Glutamatergic neuron (in vitro differentiated cells): ENCODE data around the gene GALNT5. TPM values are rescaled to one million over a fixed set of nuclear protein-coding genes. Genes with fewer than 3 reads are reported as not detected.
"Not testable (repeated sequence)": the region's sequence is repeated elsewhere in the genome, so short reads cannot be mapped to it uniquely, and the experiment has no call there.

Experiments
- DNase-seq: peaks from one replicate; pipeline ENCODE4 v3.0.0; 2022
- H3K27ac Mint-ChIP-seq: one replicate; pipeline ENCODE4 v1.8.0; 2020; ENCODE audit warnings: mild to moderate bottlenecking, mixed read lengths, inconsistent platforms; ENCODE audit not compliant: unreplicated experiment
- H3K27me3 Mint-ChIP-seq: one replicate; pipeline ENCODE4 v1.8.0; 2020; ENCODE audit warnings: mild to moderate bottlenecking, moderate library complexity, mixed read lengths, inconsistent platforms; ENCODE audit not compliant: unreplicated experiment
- H3K36me3 Mint-ChIP-seq: one replicate; pipeline ENCODE4 v1.8.0; 2020; ENCODE audit warnings: mild to moderate bottlenecking, mixed read lengths, inconsistent platforms; ENCODE audit not compliant: unreplicated experiment
- H3K4me1 Mint-ChIP-seq: one replicate; pipeline ENCODE4 v1.8.0; 2020; ENCODE audit warnings: mild to moderate bottlenecking, low read depth, mixed read lengths, inconsistent platforms; ENCODE audit not compliant: unreplicated experiment
- H3K4me3 Mint-ChIP-seq: one replicate; pipeline ENCODE4 v1.8.0; 2020; ENCODE audit warnings: mild to moderate bottlenecking, mixed read lengths, inconsistent platforms; ENCODE audit not compliant: unreplicated experiment
- H3K9me3 Mint-ChIP-seq: one replicate; pipeline ENCODE4 v1.8.0; 2020; ENCODE audit warnings: mild to moderate bottlenecking, moderate library complexity, mixed read lengths, inconsistent platforms; ENCODE audit not compliant: unreplicated experiment
- CTCF ChIP-seq: fragments of 200-600 bp; sonication (generic); IDR thresholded peaks from one replicate; pipeline ENCODE4 v1.5.0; 2021; ENCODE audit not compliant: partially characterized antibody, unreplicated experiment
- total RNA-seq: library from RNA; stranded (reverse); fragmentation: NEBNext Ultra II Directional; extraction: Animal tissue kit (Norgen Biotek cat#: 25700); gene quantifications from one replicate; pipeline ENCODE4 v1.2.1, GENCODE V29; 2021; ENCODE audit not compliant: unreplicated experiment

The GALNT5 gene
- total RNA-seq, 1 donor from 2014 or later, result 0.10 TPM

GRCh38 chr2:157334797-157335196 is 77.3 kb downstream of the GALNT5 start:
- H3K27me3 Mint-ChIP-seq, result no peaks in the 10 kb centered on the region
- no peaks in the 10 kb centered on the region for H3K4me1 Mint-ChIP-seq
- H3K27ac Mint-ChIP-seq, result no peak overlapping the region
- H3K36me3 Mint-ChIP-seq, result no peaks in the 10 kb centered on the region
- H3K4me3 Mint-ChIP-seq, result no peak overlapping the region
- TF ChIP-seq CTCF, result peak; percentile 11
- DNase-seq, result no peak
- no peaks in the 10 kb centered on the region for H3K9me3 Mint-ChIP-seq

- peak; percentile 90 for TF ChIP-seq CTCF
- Mint-ChIP-seq H3K27me3 (no peaks in the 10 kb centered on the region), H3K27ac (no peak overlapping the region), H3K9me3 (peaks cover 4% of the 10 kb centered on the region), H3K36me3 (no peaks in the 10 kb centered on the region), H3K4me3 (no peak overlapping the region), H3K4me1 (no peaks in the 10 kb centered on the region)
- DNase-seq, result peak; percentile 23
These were observed 78.9 kb downstream of the GALNT5 start for GRCh38 chr2:157336137-157337010.

DNA sequence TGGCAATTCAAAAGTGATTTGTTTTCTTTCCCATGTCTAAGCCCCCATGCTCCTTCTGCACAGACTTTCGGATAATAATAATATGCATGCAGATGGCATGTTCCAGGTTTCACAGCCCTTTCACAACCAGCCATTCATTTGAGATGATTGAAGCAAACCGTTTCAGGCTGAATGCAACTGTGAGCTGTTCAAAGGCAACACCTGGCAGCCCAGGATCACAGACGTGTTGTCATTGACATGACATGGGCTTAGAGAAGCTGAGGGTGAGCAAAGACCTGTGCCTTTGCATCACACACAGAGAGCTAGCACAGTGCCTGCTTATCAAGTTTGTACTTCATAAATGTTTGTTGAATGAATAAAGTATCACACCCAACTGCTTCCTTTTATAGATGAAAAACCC is 80.5 kb downstream of the GALNT5 start:
- no peak for DNase-seq
- no peaks in the 10 kb centered on the region for H3K4me1 Mint-ChIP-seq
- TF ChIP-seq CTCF, result no peak
- no peak overlapping the region for H3K27ac Mint-ChIP-seq
- peaks cover 3% of the 10 kb centered on the region for H3K27me3 Mint-ChIP-seq
- H3K4me3 Mint-ChIP-seq, result no peak overlapping the region
- H3K9me3 Mint-ChIP-seq, result peaks cover 7% of the 10 kb centered on the region
- H3K36me3 Mint-ChIP-seq, result peaks cover 5% of the 10 kb centered on the region

GRCh38 chr2:157339965-157340655 is 82.6 kb downstream of the GALNT5 start:
- no peak overlapping the region for H3K27ac Mint-ChIP-seq
- no peaks in the 10 kb centered on the region for H3K4me1 Mint-ChIP-seq
- peaks cover 10% of the 10 kb centered on the region for H3K9me3 Mint-ChIP-seq
- no peak for DNase-seq
- peaks cover 3% of the 10 kb centered on the region for H3K27me3 Mint-ChIP-seq
- TF ChIP-seq CTCF, result no peak
- H3K36me3 Mint-ChIP-seq, result peaks cover 13% of the 10 kb centered on the region
- no peak overlapping the region for H3K4me3 Mint-ChIP-seq

DNA sequence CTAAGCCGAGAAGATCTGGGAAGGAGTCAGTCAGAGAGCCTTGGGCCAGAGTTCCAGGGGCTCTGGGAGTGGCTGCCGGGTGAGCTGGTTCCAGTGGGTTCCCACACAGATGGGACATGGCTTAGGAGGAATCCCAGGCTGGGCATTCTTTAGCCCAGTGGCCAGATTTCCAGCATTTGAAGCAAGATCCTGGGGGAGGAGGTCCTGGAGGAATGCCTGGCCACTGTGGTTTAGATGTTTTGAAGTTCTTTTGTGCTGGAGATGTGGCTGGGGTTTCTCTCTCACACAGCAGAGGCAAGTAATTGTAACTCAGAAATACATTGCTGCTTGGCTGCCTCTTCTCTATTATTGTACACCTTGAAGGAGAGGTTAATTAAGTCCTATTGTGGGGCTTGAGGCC is 83.9 kb downstream of the GALNT5 start:
- H3K27me3 Mint-ChIP-seq, DNase-seq, H3K4me3 Mint-ChIP-seq, H3K4me1 Mint-ChIP-seq, H3K27ac Mint-ChIP-seq: not testable (repeated sequence)
- Mint-ChIP-seq H3K9me3 (peaks cover 10% of the 10 kb centered on the region), H3K36me3 (peaks cover 16% of the 10 kb centered on the region)
